Esophagus muscularis mucosa (tissue), 3 donors: ENCODE data around the gene IL1R2.

Experiments
- POLR2A ChIP-seq: fragments of 450-650 bp; IDR thresholded peaks from one replicate; pipeline ENCODE4 v1.6.1; 2017; ENCODE audit warnings: antibody characterized with exemption, moderate library complexity, mild to moderate bottlenecking, low read depth
- POLR2AphosphoS5 ChIP-seq, 2 donors: sonication (generic); formaldehyde crosslinking; IDR thresholded peaks; one replicate each; pipeline ENCODE4 v1.6.1; 2017; ENCODE audit warnings: antibody characterized with exemption in 2 of 2
- TF ChIP-seq, protein P1 (sequence below), 3 experiments: fragments of 200-600 bp in 2 of 3; fragments of 450-650 bp in 1 of 3; sonication (generic) in 2 of 3; IDR thresholded peaks; one replicate each; pipeline ENCODE4 v1.5.1; 2017 to 2019; ENCODE audit warnings: antibody characterized with exemption in 3 of 3, mild to moderate bottlenecking in 2 of 3, moderate library complexity in 1 of 3

DNA sequence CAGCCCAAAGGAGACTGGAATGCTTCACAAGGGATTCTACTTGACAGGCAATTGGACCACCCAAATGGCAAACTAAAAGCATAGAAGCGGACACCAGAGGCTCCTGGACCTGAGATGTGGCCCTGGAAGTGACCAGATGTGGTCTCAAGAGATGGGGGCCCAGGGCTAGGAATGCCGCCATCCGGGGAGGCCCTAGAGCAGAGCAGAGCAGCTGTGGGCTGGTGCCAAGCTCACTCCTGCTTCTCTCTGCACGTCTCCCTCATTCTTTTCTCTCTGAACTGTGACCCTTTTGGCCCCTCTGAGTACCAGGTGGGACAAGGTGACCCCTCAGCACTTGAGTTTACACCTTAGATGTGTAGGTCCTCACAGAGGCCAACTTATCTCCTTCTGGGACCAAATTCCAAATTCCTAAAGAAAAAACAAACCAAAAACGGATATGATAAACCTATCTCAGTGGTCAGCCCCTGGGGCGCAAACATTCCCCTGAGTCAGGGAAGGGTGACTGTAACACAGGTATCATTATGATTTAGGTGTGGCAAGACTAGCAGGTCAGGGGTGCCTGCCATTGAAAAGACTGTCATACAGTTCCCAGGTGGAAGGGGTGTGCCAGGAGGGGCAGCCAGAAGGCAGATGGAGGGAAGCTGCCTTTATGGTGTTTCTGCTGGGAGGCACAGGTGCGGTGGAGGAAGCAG, 6.5 kb upstream of the IL1R2 start:
- TF ChIP-seq, protein P1, sequence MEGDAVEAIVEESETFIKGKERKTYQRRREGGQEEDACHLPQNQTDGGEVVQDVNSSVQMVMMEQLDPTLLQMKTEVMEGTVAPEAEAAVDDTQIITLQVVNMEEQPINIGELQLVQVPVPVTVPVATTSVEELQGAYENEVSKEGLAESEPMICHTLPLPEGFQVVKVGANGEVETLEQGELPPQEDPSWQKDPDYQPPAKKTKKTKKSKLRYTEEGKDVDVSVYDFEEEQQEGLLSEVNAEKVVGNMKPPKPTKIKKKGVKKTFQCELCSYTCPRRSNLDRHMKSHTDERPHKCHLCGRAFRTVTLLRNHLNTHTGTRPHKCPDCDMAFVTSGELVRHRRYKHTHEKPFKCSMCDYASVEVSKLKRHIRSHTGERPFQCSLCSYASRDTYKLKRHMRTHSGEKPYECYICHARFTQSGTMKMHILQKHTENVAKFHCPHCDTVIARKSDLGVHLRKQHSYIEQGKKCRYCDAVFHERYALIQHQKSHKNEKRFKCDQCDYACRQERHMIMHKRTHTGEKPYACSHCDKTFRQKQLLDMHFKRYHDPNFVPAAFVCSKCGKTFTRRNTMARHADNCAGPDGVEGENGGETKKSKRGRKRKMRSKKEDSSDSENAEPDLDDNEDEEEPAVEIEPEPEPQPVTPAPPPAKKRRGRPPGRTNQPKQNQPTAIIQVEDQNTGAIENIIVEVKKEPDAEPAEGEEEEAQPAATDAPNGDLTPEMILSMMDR (IDR thresholded peaks at IDR 0.05), result no peak
- TF ChIP-seq POLR2AphosphoS5 (IDR thresholded peaks at IDR 0.05), result no peak
- no peak for TF ChIP-seq POLR2A
